T-cell (primary cell): ENCODE results near the gene RHBDL2. TPM values are rescaled to one million over a fixed set of nuclear protein-coding genes. Genes with fewer than 3 reads are reported as not detected.

ENCODE experiments used
- ATAC-seq, 4 experiments: fragments of 200-7000 bp in 3 of 4; fragments of 150-1000 bp in 1 of 4; cut with Tn5 transposase; replicated peaks in 1 of 4; 1 replicate in 3 of 4; 2 replicates in 1 of 4; pipeline ENCODE4 v1.10.0; 2021; ENCODE audit warnings: moderate library complexity in 3 of 4, mild to moderate bottlenecking in 2 of 4, moderate number of reproducible peaks in 1 of 4
- CTCF ChIA-PET, 2 donors: fragments of 300-600 bp; sonication (Branson Sonifier 250); formaldehyde crosslinking; loops; one replicate each; lab custom pipeline; 2022; ENCODE audit warnings: antibody characterized with exemption in 2 of 2; lab: Charles Lee
- POLR2A ChIA-PET, 2 donors: fragments of 300-600 bp; sonication (Branson Sonifier 250); formaldehyde crosslinking; loops; one replicate each; lab custom pipeline; 2022; ENCODE audit warnings: antibody characterized with exemption in 2 of 2; lab: Charles Lee
- DNase-seq, 35 experiments: peaks; one replicate each; pipeline versions ENCODE4 v3.0.0 to v3.0.0-alpha.2; 2013 to 2023
- H3K27ac ChIP-seq: one replicate; pipeline ENCODE4 v1.5.1; 2013; ENCODE audit warnings: low read length
- H3K27me3 ChIP-seq, 2 experiments: replicated peaks in 1 of 2; 1 replicate in 1 of 2; 2 replicates in 1 of 2; pipeline versions ENCODE4 v1.6.1 to v1.7.0; 2013; ENCODE audit warnings: low read length in 1 of 2, mixed read lengths in 1 of 2; ENCODE audit not compliant: control insufficient read depth in 2 of 2, insufficient read depth in 2 of 2; ENCODE audit errors: extremely low read depth in 1 of 2
- H3K36me3 ChIP-seq, 2 donors: 1 replicate in 1 of 2; 2 replicates in 1 of 2; pipeline versions ENCODE4 v1.6.1 to v1.7.0; 2013; ENCODE audit warnings: low read length in 1 of 2; ENCODE audit not compliant: control insufficient read depth in 2 of 2, insufficient read depth in 1 of 2; ENCODE audit errors: extremely low read depth in 1 of 2
- H3K4me1 ChIP-seq, 2 experiments: 1 replicate in 1 of 2; 2 replicates in 1 of 2; pipeline versions ENCODE4 v1.6.1 to v1.7.0; 2013; ENCODE audit warnings: low read length in 2 of 2, mixed read lengths in 1 of 2; ENCODE audit not compliant: insufficient read depth in 2 of 2, control insufficient read depth in 1 of 2; ENCODE audit errors: extremely low read depth in 1 of 2
- H3K4me3 ChIP-seq, 2 donors: 1 replicate in 1 of 2; 2 replicates in 1 of 2; pipeline versions ENCODE4 v1.5.1 to v1.7.0; 2013; ENCODE audit warnings: mild to moderate bottlenecking in 2 of 2, low read length in 1 of 2, moderate library complexity in 1 of 2; ENCODE audit not compliant: control insufficient read depth in 1 of 2; ENCODE audit errors: extremely low read depth in 1 of 2
- H3K9me3 ChIP-seq: 2 replicates; pipeline ENCODE4 v1.7.0; 2013
- H3K27ac Mint-ChIP-seq, 2 donors: one replicate each; pipeline ENCODE4 v1.8.0; 2020 to 2021; ENCODE audit warnings: mild to moderate bottlenecking in 2 of 2, mixed read lengths in 2 of 2
- H3K27me3 Mint-ChIP-seq, 2 donors: one replicate each; pipeline ENCODE4 v1.8.0; 2021 to 2022; ENCODE audit warnings: mixed read lengths in 2 of 2
- H3K36me3 Mint-ChIP-seq: one replicate; pipeline ENCODE4 v1.8.0; 2021; ENCODE audit warnings: mixed read lengths
- H3K4me1 Mint-ChIP-seq, 3 donors: one replicate each; pipeline ENCODE4 v1.8.0; 2020 to 2022; ENCODE audit warnings: mixed read lengths in 3 of 3, mild to moderate bottlenecking in 1 of 3
- H3K4me3 Mint-ChIP-seq, 3 donors: one replicate each; pipeline ENCODE4 v1.8.0; 2020 to 2022; ENCODE audit warnings: mild to moderate bottlenecking in 3 of 3, mixed read lengths in 3 of 3, moderate library complexity in 3 of 3
- H3K9me3 Mint-ChIP-seq, 3 donors: one replicate each; pipeline ENCODE4 v1.8.0; 2020 to 2022; ENCODE audit warnings: mixed read lengths in 3 of 3
- WGBS: methylation state at CpG from one replicate; pipeline ENCODE4 v1.1.5; 2013; ENCODE audit warnings: missing lambda C conversion rate; ENCODE audit not compliant: insufficient coverage; 5-methylcytosine and 5-hydroxymethylcytosine counted together
- total RNA-seq, 35 experiments: library from RNA in 6 of 35; stranded (reverse) in 6 of 35; fragments of 120-200 nt in 1 of 35; gene quantifications; one replicate each; pipeline versions ENCODE4 v1.2.1 to v1.2.4 and lab custom pipeline; 2013 to 2026

Gene RHBDL2
- total RNA-seq, 5 donors from 2014 or later (not counting 1 experiment from before 2014, with no cell fraction given) = not detected

DNA sequence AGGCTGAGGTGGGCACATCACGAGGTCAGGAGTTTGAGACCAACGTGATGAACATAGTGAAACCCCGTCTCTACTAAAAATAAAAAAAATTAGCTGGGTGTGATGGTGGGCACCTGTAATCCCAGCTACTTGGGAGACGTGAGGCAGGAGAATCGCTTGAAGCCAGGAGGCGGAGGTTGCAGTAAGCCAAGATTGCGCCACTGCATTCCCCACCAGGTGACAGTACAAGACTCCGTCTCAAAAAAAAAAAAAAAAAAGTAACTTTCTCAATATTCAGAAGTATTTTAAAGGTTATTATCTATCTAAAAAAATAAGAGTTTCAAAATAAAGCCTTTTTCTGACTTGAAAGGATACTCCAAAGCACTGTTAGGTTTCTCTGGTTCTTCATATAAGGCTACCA is 74.4 kb downstream of the RHBDL2 start:
- peaks cover 43 to 44% (median 44%) of the 10 kb centered on the region in 3 donors for H3K4me1 Mint-ChIP-seq
- no peak overlapping the region for H3K27ac Mint-ChIP-seq
- Histone ChIP-seq H3K9me3 (no peaks in the 10 kb centered on the region), H3K27me3 (no peaks in the 10 kb centered on the region), H3K36me3 (peaks cover 0 to 9% of the 10 kb centered on the region in 2 donors), H3K4me1 (peaks cover 0 to 4% of the 10 kb centered on the region in 2 experiments), H3K27ac (no peak overlapping the region), H3K4me3 (no peak overlapping the region)
- ATAC-seq = no peak
- CTCF ChIA-PET = interaction anchor here (0.7 to 1.0 kb wide), 3 partner anchors 10 to 1185 kb away, joined by 3 read pairs; no protein-coding TSS in a partner anchor
- POLR2A ChIA-PET = interaction anchor here in 1 of 2 donors (0.6 kb wide), 1 partner anchor 12 kb away, joined by 4 read pairs; no protein-coding TSS in a partner anchor
- no peak overlapping the region for H3K4me3 Mint-ChIP-seq
- H3K36me3 Mint-ChIP-seq = peaks cover 18% of the 10 kb centered on the region
- 100% methylated on average over 2 of the region's 8 CpGs for WGBS
- H3K27me3 Mint-ChIP-seq = no peaks in the 10 kb centered on the region
- H3K9me3 Mint-ChIP-seq = no peaks in the 10 kb centered on the region
- no peak for DNase-seq

DNA sequence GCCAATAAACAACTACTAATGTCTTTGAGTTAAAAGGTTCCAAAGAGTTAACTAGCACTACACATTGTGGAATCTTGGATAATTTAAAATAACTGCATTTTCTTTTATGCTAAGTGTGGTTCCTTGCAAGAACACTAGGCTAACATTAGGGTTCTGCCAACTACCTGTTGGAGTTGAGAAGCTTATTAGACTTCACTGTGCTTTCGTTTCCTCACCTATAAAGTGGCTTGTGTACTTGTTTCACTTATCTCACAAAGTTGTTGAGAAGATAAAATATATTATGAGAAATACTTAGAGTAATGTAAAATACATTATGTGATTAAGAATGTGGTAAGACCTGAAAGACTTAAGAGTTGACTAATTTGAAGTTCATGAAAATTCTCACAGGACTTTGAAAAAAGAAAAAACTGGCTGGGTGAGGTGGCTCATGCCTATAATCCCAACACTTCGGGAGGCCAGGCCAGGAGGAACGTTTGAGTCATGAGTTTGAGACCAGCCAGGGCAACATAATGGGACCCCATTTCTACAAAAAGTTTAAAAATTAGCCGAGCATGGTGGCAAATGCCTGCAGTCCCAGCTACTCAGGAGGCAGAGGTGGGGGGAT is 76.4 kb downstream of the RHBDL2 start:
- 90% methylated on average over 2 of the region's 4 CpGs for WGBS
- ATAC-seq (no peak), DNase-seq (no peak)
- Mint-ChIP-seq H3K27me3 (no peaks in the 10 kb centered on the region), H3K4me3 (no peak overlapping the region), H3K4me1 (peaks cover 38 to 49% (median 47%) of the 10 kb centered on the region in 3 donors), H3K36me3 (peaks cover 18% of the 10 kb centered on the region), H3K27ac (peak overlapping the region in 1 of 2 donors; percentile 16), H3K9me3 (no peaks in the 10 kb centered on the region)
- peaks cover 0 to 9% of the 10 kb centered on the region in 2 donors for H3K36me3 ChIP-seq
- H3K27me3 ChIP-seq = no peaks in the 10 kb centered on the region
- no peaks in the 10 kb centered on the region for H3K9me3 ChIP-seq
- H3K4me3 ChIP-seq = no peak overlapping the region
- H3K27ac ChIP-seq = no peak overlapping the region
- peaks cover 1 to 10% of the 10 kb centered on the region in 2 experiments for H3K4me1 ChIP-seq
- POLR2A ChIA-PET = no interaction called here
- CTCF ChIA-PET = no interaction called here

GRCh38 chr1:38860454-38860795 is 81.2 kb downstream of the RHBDL2 start:
- no peaks in the 10 kb centered on the region for H3K27me3 ChIP-seq
- CTCF ChIA-PET = no interaction called here

GRCh38 chr1:38859561-38860453 is 81.8 kb downstream of the RHBDL2 start, which contains the start of gene RRAGC:
Gene RRAGC, minus strand, starts transcription at chr1:38859772. Its CDS starts 126 bp downstream, at chr1:38859646.
- peaks cover 17% of the 10 kb centered on the region for H3K36me3 Mint-ChIP-seq
- Histone ChIP-seq H3K36me3 (peaks cover 5 to 17% of the 10 kb centered on the region in 2 donors), H3K9me3 (no peaks in the 10 kb centered on the region), H3K27me3 (no peaks in the 10 kb centered on the region), H3K27ac (peak within 1 kb of the TSS; percentile 49), H3K4me3 (peak within 1 kb of the TSS; percentile 83 to 89), H3K4me1 (peaks cover 9 to 28% of the 10 kb centered on the region in 2 experiments)
- ChIA-PET CTCF (no interaction called here), POLR2A (no interaction called here)
- peak; percentile 94 to 100 (median 98) for DNase-seq
- under 1% methylated on average over 60 of the region's 70 CpGs for WGBS
- peak within 1 kb of the TSS; percentile 81 to 94 (median 90) for H3K4me3 Mint-ChIP-seq
- H3K27me3 Mint-ChIP-seq = no peaks in the 10 kb centered on the region
- peaks cover 51 to 77% (median 63%) of the 10 kb centered on the region in 3 donors for H3K4me1 Mint-ChIP-seq
- H3K9me3 Mint-ChIP-seq = no peaks in the 10 kb centered on the region
- H3K27ac Mint-ChIP-seq = peak within 1 kb of the TSS; percentile 86 to 87
- ATAC-seq = peak; percentile 98 to 99 (median 98)

More at GRCh38 chr1:38860454-38860795, 81.2 kb downstream of the RHBDL2 start:
- Mint-ChIP-seq H3K27me3 (no peaks in the 10 kb centered on the region), H3K27ac (peak overlapping the region; percentile 76 to 83), H3K4me1 (peaks cover 46 to 72% (median 62%) of the 10 kb centered on the region in 3 donors), H3K36me3 (peaks cover 11% of the 10 kb centered on the region), H3K4me3 (peak overlapping the region; percentile 81 to 94 (median 90)), H3K9me3 (no peaks in the 10 kb centered on the region)
- POLR2A ChIA-PET = no interaction called here
- Histone ChIP-seq H3K36me3 (peaks cover 2 to 15% of the 10 kb centered on the region in 2 donors), H3K4me1 (peaks cover 9 to 28% of the 10 kb centered on the region in 2 experiments), H3K27ac (no peak overlapping the region), H3K4me3 (peak overlapping the region; percentile 83 to 89), H3K9me3 (no peaks in the 10 kb centered on the region)
- DNase-seq (no peak), ATAC-seq (no peak)
- 0% methylated on average over 3 of the region's 6 CpGs for WGBS

DNA sequence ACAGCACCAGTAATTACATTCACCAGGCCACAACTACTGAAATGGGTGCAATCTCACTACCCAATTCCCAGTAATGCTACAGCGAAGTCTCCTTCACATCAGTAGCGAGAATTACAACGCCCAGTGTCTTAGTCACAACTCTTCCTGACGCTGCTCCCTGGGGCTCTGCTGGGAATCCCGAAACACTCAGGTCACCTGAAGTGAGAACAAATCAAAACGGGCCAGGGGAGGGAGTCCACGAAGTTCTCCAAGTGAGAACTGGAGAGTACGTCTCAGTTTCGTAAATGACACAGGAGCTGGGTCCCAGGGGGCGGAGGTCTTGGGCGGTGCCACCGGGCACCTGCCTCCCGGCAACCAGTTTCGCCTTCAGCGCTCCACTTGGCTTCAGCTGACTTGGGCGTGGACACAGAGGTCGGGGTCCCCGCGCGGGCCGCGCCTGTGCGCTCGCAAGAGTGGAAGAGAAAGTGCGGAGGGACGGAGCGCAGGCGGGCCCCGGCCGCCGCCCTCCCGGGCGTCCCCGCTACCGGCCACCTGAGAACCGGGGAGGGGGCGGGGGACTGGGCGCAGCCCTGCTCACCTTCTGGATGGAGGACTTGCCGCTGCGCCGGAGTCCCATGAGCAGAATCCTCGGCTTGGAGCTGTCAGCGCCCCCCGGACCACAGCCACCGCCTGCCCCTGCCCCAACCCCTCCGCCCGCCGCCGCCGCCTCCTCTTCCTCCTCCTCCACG is 82.6 kb downstream of the RHBDL2 start:
- peaks cover 48 to 73% (median 59%) of the 10 kb centered on the region in 3 donors for H3K4me1 Mint-ChIP-seq
- peaks cover 9 to 28% of the 10 kb centered on the region in 2 experiments for H3K4me1 ChIP-seq
- no peaks in the 10 kb centered on the region for H3K9me3 Mint-ChIP-seq
- peaks cover 5 to 23% of the 10 kb centered on the region in 2 donors for H3K36me3 ChIP-seq
- H3K27me3 Mint-ChIP-seq = no peaks in the 10 kb centered on the region
- 0% methylated on average over 35 of the region's 51 CpGs for WGBS
- H3K4me3 ChIP-seq = peak overlapping the region; percentile 77 to 85
- ChIA-PET CTCF (no interaction called here), POLR2A (no interaction called here)
- ATAC-seq (peak; percentile 8 to 23 (median 20)), DNase-seq (peak in 27 of 35 experiments; percentile 2 to 50 (median 13))
- H3K27ac Mint-ChIP-seq = peak overlapping the region; percentile 86 to 87
- H3K9me3 ChIP-seq = no peaks in the 10 kb centered on the region
- H3K36me3 Mint-ChIP-seq = peaks cover 17% of the 10 kb centered on the region
- H3K27ac ChIP-seq = peak overlapping the region; percentile 49
- peak overlapping the region; percentile 81 to 94 (median 90) for H3K4me3 Mint-ChIP-seq
- H3K27me3 ChIP-seq = no peaks in the 10 kb centered on the region

GRCh38 chr1:38852780-38853179 is 88.8 kb downstream of the RHBDL2 start:
- ATAC-seq (no peak), DNase-seq (no peak)
- ChIA-PET POLR2A (no interaction called here), CTCF (no interaction called here)
- H3K27ac Mint-ChIP-seq = peak overlapping the region in 1 of 2 donors; percentile 1
- Histone ChIP-seq H3K4me1 (peaks cover under 1 to 5% of the 10 kb centered on the region in 2 experiments), H3K36me3 (peaks cover 9 to 54% of the 10 kb centered on the region in 2 donors), H3K27ac (no peak overlapping the region), H3K4me3 (no peak overlapping the region), H3K9me3 (no peaks in the 10 kb centered on the region), H3K27me3 (no peaks in the 10 kb centered on the region)
- no peaks in the 10 kb centered on the region for H3K9me3 Mint-ChIP-seq
- peaks cover 39% of the 10 kb centered on the region for H3K36me3 Mint-ChIP-seq
- peaks cover 34 to 40% (median 36%) of the 10 kb centered on the region in 3 donors for H3K4me1 Mint-ChIP-seq
- no peaks in the 10 kb centered on the region for H3K27me3 Mint-ChIP-seq
- no peak overlapping the region for H3K4me3 Mint-ChIP-seq
- no CpG with 5 or more reads among the region's 4 CpGs for whole genome bisulfite sequencing
